Cardiac muscle cell (in vitro differentiated cells and primary cell): ENCODE results near the gene FOXA1. TPM values are rescaled to one million over a fixed set of nuclear protein-coding genes. Genes with fewer than 3 reads are reported as not detected.

ENCODE experiments used
- DNase-seq, 2 donors: peaks; one replicate each; pipeline versions ENCODE4 v3.0.0 to v3.0.0-alpha.2; 2010 to 2017; ENCODE audit warnings: low read depth in 1 of 2, low spot score in 1 of 2
- H3K27ac ChIP-seq: fragments of 200-600 bp; sonication (generic); 2 replicates; pipeline ENCODE4 v1.5.1; 2016
- H3K27me3 ChIP-seq: fragments of 200-600 bp; sonication (generic); 2 replicates; pipeline ENCODE4 v1.6.0; 2016; ENCODE audit warnings: control low read depth
- H3K36me3 ChIP-seq: fragments of 200-600 bp; sonication (generic); 2 replicates; pipeline ENCODE4 v1.5.1; 2016; ENCODE audit warnings: control low read depth
- H3K4me1 ChIP-seq: fragments of 200-600 bp; sonication (generic); 2 replicates; pipeline ENCODE4 v1.8.1; 2017; ENCODE audit warnings: low read depth, mild to moderate bottlenecking, mixed run types
- H3K4me3 ChIP-seq: fragments of 200-600 bp; sonication (generic); 2 replicates; pipeline ENCODE4 v1.5.1; 2016; ENCODE audit warnings: mild to moderate bottlenecking
- H3K9me3 ChIP-seq: fragments of 200-600 bp; sonication (generic); 2 replicates; pipeline ENCODE4 v1.5.1; 2017; ENCODE audit warnings: low read depth, mild to moderate bottlenecking, control low read depth
- polyA plus RNA-seq: library from polyadenylated mRNA; unstranded; fragments of >200 nt; fragmentation: Nextera tagmentation; extraction: Ambion mirVana; gene quantifications from 2 replicates; pipeline ENCODE4 v1.2.1, GENCODE V29; 2016
- total RNA-seq: library from RNA; depleted of rRNA; stranded (reverse); fragments of >200 nt; gene quantifications from 2 replicates; pipeline ENCODE4 v1.2.3, GENCODE V29; 2016
- TF ChIP-seq, protein P1 (sequence below): IDR thresholded peaks from 2 replicates; pipeline ENCODE4 v1.5.1; 2012; ENCODE audit warnings: low read depth, mild to moderate bottlenecking, low read length

The FOXA1 gene
- total and polyA plus RNA-seq, 2 experiments from 2014 or later, result 0.06 TPM; not detected in 1

DNA sequence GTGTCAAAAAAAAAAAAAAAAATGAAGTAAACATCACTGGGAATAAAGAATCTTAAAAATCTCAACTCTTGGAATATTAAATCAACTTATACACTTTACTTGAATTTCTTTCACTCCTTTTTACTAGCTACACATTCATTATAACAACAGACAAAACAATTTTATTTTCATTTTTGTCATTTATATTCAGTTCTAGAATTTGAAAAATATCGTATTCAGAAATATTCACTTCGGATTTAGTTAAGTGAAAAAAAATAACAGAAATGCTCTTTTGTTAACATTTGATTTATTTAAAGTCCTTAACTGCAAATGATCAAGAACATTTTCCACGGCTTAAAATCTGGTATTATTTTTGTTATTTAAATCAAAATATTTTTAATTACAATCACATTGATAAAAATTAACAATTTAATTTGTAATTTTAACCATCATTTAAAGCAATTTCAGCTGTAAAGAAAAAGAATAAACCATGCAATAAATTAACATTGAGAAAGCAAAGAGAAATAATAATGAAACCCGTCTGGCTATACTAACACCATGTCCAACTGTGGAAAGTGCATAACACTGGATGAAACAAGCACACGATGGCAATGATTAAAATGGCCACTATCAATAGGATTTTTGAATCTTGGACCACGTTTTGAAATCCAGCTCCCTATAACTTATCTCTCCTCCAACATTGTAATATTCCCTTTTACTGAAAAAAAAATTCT is 5.2 kb downstream of the FOXA1 start:
- H3K4me1 ChIP-seq, result peaks cover 2% of the 10 kb centered on the region
- no peaks in the 10 kb centered on the region for H3K9me3 ChIP-seq
- no peaks in the 10 kb centered on the region for H3K36me3 ChIP-seq
- H3K27ac ChIP-seq, result no peak overlapping the region
- TF ChIP-seq, protein P1, sequence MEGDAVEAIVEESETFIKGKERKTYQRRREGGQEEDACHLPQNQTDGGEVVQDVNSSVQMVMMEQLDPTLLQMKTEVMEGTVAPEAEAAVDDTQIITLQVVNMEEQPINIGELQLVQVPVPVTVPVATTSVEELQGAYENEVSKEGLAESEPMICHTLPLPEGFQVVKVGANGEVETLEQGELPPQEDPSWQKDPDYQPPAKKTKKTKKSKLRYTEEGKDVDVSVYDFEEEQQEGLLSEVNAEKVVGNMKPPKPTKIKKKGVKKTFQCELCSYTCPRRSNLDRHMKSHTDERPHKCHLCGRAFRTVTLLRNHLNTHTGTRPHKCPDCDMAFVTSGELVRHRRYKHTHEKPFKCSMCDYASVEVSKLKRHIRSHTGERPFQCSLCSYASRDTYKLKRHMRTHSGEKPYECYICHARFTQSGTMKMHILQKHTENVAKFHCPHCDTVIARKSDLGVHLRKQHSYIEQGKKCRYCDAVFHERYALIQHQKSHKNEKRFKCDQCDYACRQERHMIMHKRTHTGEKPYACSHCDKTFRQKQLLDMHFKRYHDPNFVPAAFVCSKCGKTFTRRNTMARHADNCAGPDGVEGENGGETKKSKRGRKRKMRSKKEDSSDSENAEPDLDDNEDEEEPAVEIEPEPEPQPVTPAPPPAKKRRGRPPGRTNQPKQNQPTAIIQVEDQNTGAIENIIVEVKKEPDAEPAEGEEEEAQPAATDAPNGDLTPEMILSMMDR, result no peak
- DNase-seq, result no peak
- H3K4me3 ChIP-seq, result no peak overlapping the region
- peaks cover 100% of the 10 kb centered on the region for H3K27me3 ChIP-seq

DNA sequence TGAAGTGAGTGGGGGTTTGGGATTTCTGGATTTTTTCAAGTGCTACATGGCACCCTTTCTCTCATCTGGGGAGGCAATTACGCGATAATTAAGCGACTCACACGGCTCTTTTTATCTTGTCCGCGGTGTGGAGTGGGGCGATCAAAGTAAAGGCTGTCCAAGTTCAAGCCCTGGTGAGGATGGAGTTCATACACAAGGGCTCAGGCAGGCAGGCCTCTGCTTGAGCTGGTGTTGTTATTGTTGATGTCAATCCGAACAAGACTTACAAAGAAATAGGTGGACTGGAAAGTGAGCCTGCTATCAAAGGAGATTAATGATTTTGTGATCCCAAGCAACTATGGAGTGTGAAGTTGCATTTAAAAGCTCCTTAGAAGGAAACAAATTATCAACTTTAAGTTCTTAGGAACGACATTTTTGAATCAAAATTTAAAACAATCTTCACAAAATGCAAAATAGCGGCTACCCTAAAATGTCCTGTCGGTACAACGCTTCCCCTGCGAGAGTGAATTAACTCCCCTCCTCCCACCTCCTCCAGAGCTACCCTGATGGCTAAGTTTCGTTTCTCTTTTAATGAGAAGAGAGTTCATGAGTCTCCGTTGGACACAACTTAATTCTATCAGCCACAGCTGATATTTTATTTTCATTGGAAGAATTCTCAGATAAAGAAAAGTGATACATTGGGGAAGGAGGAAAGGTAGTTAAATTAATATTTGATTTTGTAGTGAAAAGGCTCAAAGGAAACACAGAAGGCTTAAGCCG is 5.9 kb downstream of the FOXA1 start:
- H3K4me3 ChIP-seq, result no peak overlapping the region
- TF ChIP-seq, protein P1, result no peak
- H3K27ac ChIP-seq, result no peak overlapping the region

DNA sequence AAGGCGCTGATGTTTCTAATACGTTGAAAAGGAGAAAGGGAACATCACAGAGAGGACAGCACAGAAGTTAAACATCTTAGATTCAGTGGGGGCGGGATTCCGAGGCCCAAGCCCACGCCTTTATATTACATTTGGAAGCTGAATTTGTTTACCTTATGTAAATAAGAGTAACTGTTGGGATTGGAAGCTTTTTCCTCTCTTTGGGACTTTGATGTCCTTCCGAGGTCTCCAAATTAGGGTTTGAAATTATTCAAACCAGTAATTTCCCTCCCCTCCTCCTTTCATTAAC is 6.4 kb downstream of the FOXA1 start:
- H3K9me3 ChIP-seq, result no peaks in the 10 kb centered on the region
- TF ChIP-seq, protein P1, result no peak
- no peaks in the 10 kb centered on the region for H3K36me3 ChIP-seq
- peaks cover 100% of the 10 kb centered on the region for H3K27me3 ChIP-seq
- no peak overlapping the region for H3K27ac ChIP-seq
- no peak for DNase-seq
- peaks cover 2% of the 10 kb centered on the region for H3K4me1 ChIP-seq
- H3K4me3 ChIP-seq, result no peak overlapping the region

More for the DNA sequence above, 5.9 kb downstream of the FOXA1 start:
- H3K9me3 ChIP-seq, result no peaks in the 10 kb centered on the region
- DNase-seq, result no peak
- H3K27me3 ChIP-seq, result peaks cover 100% of the 10 kb centered on the region
- H3K36me3 ChIP-seq, result no peaks in the 10 kb centered on the region
- peaks cover 2% of the 10 kb centered on the region for H3K4me1 ChIP-seq

DNA sequence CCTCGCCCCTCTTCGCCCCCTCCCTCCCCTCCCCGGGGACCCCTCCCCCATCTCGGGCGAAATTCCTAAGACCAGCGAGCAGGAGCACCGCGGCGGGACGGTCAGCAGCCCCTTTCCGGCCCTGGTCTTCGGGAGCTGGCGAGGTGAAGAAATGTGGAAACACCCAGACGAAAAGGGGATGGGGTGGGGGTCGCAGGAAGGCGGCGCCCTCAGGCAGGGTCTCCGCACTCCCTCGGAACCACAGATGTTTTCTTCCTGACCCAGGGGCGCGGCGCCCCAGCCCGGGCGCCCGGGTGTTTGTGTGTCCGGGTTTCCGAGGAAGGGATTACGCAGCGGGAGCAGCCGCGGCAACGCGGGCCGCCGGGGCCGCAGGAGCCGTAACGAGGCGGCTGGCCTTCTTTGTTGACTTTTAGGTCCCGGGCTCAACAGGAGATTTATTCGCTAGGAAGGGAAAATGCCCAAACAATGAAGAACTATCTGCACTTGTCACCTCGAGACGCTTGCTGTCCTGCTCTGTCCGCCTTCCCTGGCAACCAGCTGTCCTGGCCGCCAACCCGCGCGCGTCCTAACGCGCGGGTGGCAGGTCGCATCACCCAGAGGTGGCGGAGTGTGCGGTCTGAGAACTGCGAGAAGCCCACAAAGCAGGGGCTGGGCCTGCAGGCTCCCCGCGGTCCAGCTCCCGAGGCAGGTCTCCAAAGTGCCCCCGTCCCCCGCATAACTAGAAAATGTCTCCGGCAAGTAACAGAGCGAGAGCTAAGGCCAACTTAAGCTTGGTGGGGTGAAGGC is 7.0 kb downstream of the FOXA1 start:
- peak in 1 of 2 donors; percentile 57 for DNase-seq
- TF ChIP-seq, protein P1, result no peak
- Histone ChIP-seq H3K36me3 (no peaks in the 10 kb centered on the region), H3K27ac (no peak overlapping the region), H3K9me3 (no peaks in the 10 kb centered on the region), H3K4me1 (peaks cover 2% of the 10 kb centered on the region), H3K4me3 (peak overlapping the region; percentile 8), H3K27me3 (peaks cover 100% of the 10 kb centered on the region)

DNA sequence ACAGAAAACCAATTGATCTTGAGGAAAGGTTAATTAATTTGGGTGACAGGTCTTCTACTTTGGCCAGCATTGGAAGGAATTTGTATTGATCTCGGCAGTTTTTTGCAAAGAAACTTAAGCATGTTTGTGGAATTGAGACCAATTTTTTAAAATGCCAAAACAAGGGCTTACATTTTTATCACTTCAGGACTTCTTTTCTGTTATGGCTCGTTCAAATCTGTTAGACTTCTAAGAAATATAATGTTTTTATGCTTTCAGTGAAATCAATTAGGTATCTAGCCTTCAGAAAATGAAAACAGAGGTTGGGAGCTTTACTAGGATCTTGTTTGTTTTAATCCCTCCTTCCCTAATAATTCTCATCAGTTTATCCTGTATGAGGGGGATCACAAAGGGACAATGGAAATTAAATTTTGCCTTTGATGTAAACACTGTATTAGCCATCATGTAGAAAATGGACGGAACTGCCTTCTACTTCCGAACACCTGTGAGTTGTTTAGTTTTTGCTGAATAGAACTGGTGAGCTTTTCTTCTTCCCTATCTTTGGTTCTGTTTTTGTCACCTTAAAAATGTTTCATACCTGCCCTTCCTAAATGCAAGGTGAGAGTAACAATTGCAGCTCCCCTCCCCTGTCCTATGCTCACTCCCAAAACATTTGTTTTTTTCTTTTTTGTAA is 7.8 kb downstream of the FOXA1 start:
- H3K4me1 ChIP-seq, result peaks cover 2% of the 10 kb centered on the region
- H3K4me3 ChIP-seq, result peak overlapping the region; percentile 8
- peaks cover 100% of the 10 kb centered on the region for H3K27me3 ChIP-seq

More for the DNA sequence above, 7.8 kb downstream of the FOXA1 start:
- TF ChIP-seq, protein P1, result no peak
- DNase-seq, result no peak
- no peak overlapping the region for H3K27ac ChIP-seq
- H3K36me3 ChIP-seq, result no peaks in the 10 kb centered on the region
- H3K9me3 ChIP-seq, result no peaks in the 10 kb centered on the region
